SU-DHL-6 (cell line): ENCODE results near the gene ARHGEF39.
"Not testable (repeated sequence)": the region's sequence is repeated elsewhere in the genome, so short reads cannot be mapped to it uniquely, and the experiment has no call there.

Experiments
- EZH2phosphoT487 ChIP-seq: fragments of 200-600 bp; sonication (generic), shearing (Covaris generic); conservative IDR thresholded peaks from 2 replicates; pipeline ENCODE4 v1.6.1; 2018; ENCODE audit warnings: mild to moderate bottlenecking, antibody characterized with exemption, low read length, moderate library complexity, mixed read lengths
- TF ChIP-seq, protein P1 (sequence below): fragments of 200-600 bp; sonication (generic); IDR thresholded peaks from one replicate; pipeline ENCODE4 v1.5.1; 2017; ENCODE audit warnings: antibody characterized with exemption, mild to moderate bottlenecking, low read length, moderate library complexity; ENCODE audit not compliant: insufficient read depth, poor library complexity, severe bottlenecking

DNA sequence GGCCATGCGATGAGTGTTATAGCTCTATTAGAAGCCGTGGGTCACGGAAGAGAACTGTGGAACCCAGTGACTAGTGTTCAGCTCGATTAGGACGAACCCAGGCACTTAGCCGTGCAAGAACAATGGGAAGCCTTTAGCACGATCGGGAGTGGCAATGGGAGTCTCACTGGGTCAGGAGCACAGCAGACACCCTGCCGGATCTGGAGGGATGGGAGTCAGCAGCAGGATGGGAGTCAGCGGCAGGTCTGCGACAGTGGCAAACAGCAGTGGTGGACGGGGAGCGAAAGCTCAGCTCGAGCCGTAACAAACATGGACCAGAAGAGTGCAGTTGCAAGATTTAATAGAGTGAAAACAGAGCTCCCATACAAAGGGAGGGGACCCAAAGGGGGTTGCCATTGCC lies 24.6 kb downstream of the ARHGEF39 start:
- TF ChIP-seq, protein P1, sequence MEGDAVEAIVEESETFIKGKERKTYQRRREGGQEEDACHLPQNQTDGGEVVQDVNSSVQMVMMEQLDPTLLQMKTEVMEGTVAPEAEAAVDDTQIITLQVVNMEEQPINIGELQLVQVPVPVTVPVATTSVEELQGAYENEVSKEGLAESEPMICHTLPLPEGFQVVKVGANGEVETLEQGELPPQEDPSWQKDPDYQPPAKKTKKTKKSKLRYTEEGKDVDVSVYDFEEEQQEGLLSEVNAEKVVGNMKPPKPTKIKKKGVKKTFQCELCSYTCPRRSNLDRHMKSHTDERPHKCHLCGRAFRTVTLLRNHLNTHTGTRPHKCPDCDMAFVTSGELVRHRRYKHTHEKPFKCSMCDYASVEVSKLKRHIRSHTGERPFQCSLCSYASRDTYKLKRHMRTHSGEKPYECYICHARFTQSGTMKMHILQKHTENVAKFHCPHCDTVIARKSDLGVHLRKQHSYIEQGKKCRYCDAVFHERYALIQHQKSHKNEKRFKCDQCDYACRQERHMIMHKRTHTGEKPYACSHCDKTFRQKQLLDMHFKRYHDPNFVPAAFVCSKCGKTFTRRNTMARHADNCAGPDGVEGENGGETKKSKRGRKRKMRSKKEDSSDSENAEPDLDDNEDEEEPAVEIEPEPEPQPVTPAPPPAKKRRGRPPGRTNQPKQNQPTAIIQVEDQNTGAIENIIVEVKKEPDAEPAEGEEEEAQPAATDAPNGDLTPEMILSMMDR = not testable (repeated sequence)
- not testable (repeated sequence) for TF ChIP-seq EZH2phosphoT487
